NCI-H774 (cell line): ENCODE measurements around the gene ADD1.

Experiments
- DNase-seq: peaks from one replicate; lab custom pipeline; 2025; lab: John Stamatoyannopoulos, UW

The ADD1 gene

DNA sequence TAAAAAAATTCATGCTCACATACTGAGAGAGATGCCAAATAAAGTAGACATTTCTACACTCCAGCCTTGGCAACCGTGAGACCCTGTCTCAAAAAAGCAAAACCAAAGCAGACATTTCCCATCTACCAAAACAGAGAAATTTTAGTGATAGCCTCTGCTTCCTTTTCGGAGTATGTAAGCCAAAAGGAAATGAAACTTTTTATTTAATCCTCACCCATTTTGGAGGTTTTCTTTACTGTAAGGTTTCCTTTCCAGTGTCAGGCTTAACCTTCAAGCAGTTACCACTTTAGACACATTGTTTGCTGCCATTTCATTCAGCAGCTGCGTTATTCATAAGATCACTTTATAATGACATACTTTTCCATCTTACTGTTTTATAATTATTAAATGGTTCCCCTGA is 15.9 kb downstream of the ADD1 start:
- no peak for DNase-seq

DNA sequence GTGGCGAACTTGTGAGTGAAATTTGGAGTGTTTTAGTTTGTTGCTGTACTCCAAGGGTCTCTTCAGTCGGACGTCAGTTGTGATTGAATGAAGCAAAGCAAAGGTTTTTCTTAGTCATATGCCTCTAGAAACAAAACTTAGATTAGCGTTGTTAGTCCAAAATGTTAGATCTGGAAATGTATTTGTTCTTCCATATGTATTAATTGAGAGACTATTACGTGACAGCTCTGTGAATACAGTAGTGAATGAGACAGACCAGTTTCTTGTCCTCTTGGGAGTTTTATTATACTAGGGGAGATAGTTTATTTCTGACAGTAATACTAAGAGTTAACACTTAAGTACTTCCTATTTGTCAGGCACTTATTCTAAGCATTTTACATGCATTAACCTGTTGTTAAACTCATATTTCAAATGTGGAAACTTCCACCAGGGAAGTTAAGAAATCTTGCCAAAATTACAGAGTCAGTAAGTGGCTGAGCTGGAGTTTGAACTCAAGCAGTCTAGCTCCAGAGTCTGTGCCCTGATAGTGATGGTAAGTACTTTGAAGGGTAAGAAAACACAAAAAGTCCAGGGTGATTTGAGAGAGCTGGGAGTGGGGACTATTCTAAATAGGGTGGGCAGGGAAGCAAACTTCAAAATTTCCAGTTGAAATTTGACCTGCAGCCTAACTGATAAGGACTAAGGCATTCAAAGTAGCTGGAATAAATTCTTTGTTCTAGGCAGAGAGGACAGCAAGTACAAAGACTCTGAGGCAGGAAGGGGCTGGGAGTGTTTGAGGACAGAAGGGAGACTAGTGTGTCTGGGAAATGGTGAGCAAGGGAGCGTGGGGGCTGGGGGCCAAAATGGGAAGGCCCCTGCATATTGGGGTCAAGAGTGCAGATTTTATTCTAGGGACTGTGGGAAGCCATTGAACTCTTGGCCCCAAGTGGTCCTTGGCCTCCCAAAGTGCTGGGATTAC is 17.0 kb downstream of the ADD1 start:
- no peak for DNase-seq

- DNase-seq, result no peak
These were observed 18.2 kb downstream of the ADD1 start for GRCh38 chr4:2861631-2862436.

DNA sequence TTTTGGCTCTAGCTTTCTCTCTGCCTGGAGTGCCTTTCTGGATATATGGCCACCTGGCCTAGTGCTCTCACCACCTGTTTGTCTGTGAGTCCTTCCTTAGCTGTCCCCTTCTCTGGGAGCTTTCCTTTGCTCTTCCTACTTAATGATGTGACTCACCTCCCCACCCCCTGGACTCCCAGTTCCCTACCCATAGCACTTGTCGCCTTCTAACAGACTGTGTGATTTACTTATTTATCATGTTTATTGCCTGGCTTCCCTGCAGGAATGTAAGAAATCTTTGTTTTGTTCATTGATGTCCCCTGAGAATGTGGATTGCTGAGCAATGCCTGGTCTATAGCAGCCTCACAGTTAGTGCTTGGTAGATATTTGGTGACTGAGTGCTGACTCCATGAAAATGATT is 18.9 kb downstream of the ADD1 start:
- no peak for DNase-seq

GRCh38 chr4:2863649-2864048 is 20.0 kb downstream of the ADD1 start:
- DNase-seq, result no peak

DNA sequence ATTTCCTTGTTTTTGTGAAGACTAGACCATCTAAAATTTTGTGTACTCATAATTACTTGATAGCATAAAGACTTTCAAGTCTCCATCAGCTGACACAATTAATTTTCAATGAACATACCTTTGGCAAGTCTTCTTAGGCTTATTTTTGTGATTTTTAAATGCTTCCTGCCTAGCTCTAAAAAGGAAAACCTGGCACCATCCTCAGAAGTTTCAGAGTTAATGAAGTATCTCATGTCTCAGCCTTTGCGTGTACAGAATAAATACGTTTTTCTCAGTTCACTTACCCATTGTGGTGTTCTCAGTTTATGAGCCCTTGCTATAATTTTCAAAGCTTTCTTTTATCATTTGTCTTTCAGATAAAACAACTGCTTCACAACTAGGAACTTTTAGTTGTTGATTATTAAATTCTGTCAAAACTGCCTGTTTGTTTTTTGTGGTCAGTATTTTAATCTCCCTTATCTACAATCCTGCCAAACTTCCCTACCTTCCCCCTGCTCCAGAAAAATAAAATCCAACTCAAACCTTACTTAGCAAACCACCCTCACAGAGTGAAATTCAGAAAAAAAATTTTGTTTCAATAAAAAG is 21.6 kb downstream of the ADD1 start:
- DNase-seq, result no peak

DNA sequence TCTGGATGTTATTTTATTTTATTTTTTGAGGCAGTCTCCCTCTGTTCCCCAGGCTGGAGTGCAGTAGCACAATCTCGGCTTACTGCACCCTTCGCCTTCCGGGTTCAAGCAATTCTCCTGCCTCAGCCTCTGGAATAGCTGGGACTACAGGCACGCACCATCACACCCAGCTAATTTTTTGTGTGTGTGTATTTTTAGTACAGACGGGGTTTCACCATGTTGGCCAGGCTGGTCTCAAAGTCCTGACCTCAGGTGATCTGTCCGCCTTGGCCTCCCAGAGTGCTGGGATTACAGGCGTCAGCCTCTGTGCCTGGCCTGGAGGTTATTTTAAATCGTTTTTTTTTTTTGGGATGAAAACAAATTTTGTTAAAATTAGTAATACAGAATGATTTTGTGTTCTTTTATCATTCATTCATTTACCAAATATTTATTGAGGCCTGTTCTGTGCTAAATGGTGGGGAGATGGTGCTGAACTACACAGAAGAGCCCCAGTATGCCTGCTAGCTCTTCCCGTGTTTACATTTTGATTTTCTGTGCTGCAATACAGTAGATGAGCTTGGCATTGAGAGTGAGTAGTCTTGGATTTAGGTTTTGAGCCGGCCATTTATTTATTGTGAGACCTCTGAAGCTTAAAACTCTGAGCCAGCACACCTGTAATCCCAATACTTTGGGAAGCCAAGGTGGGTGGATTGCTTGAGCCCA is 22.7 kb downstream of the ADD1 start:
- DNase-seq, result no peak

GRCh38 chr4:2866891-2867290 is 23.2 kb downstream of the ADD1 start:
- no peak for DNase-seq

DNA sequence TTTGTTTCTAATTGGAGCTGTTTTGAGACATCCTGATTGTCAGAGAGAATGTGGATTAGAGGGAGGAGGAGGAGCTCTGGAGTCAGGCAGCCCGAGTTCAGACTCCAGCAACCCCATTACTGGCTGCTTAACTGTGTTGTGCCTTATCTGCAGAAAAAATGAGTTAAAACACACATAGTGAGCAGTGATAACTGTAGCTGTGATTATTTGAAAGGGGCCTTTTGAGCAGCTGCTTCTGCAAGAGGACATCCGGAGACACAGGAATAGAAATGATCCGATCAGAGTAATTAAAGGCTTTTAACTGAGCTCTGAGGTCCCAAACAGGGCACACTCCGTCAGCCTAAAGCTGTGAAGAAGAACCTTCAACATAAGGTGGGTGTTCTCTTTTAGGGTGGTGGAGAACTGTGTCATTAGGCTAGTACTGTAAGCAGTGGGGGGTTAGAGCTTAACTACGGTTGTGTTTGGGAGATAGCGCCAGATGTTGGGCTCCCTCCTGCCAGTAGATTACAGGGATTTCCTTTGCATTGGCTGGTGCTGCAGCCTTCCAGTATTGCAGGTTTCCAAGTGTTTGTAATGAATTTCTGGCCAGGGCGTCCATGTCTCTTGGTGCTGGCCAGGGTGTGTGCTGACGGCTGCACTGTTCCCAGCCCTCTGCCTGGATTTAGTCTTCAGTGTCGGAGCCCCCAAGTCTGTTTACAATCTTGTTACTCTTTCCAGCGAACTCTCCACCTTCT is 24.3 kb downstream of the ADD1 start:
- no peak for DNase-seq

GRCh38 chr4:2868877-2869487 is 25.3 kb downstream of the ADD1 start:
- no peak for DNase-seq

GRCh38 chr4:2869659-2870058 is 26.0 kb downstream of the ADD1 start:
- DNase-seq, result no peak

GRCh38 chr4:2870082-2870481 is 26.4 kb downstream of the ADD1 start:
- DNase-seq, result no peak

- no peak for DNase-seq
These were observed 27.8 kb downstream of the ADD1 start for GRCh38 chr4:2871466-2871865.

DNA sequence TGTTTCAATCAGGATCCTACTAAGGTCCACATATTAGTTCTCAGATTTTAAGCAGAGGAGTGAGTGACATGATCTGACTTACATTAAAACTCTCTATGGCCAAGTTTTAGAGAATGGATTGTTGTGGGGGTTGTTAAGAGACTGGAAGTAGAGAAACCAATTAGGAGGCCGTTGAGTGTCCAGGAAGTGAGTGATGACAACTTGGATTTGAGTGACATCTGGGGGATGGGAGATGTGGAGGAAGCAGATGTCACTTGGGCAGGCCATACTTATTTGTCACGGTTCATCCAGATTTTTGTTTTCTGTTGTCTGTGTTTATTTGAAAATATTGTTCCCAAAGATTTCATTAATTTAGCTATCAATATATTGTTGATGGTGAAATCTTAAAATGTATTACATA is 28.3 kb downstream of the ADD1 start:
- DNase-seq, result no peak

DNA sequence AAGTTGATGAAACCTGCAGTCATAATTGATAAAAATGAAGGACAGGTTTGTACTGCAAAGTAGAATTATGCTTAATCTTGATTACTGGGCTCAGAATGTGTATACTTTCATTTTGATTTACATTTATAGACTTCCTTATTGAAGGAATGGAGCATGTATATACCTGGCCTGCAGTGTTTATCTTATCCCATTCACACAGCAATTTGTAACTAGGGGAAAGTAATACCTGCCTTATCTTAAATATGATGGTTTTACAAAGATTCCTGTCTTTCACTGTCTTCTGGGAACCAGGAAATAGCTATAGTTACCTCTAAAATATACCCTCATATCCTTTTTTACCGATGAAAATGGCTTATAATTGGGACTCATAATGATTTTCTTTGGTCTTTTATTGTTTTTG is 29.7 kb downstream of the ADD1 start:
- no peak for DNase-seq

DNA sequence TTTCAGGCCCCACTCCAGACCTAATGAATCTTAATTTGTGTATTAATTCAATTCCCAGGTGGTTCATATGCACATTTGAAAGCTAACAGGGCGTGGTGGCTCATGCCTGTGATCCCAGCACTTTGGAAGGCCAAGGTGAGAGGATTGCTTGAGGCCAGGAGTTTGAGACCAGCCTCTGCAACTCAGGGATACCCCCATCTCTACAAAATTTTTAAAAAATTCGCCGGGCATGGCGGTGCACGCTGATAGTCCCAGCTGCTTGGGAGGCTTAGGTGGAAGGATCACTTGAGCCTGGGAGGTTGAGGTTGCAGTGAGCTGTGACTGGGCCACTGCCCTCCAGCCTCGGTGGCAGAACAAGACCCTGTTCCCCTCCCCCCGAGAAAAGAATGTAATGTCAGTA is 31.2 kb downstream of the ADD1 start:
- DNase-seq, result no peak

GRCh38 chr4:2875556-2875955 is 31.9 kb downstream of the ADD1 start:
- DNase-seq, result no peak

GRCh38 chr4:2878346-2878745 is 34.7 kb downstream of the ADD1 start:
- no peak for DNase-seq

GRCh38 chr4:2879026-2879425 is 35.4 kb downstream of the ADD1 start:
- DNase-seq, result no peak

DNA sequence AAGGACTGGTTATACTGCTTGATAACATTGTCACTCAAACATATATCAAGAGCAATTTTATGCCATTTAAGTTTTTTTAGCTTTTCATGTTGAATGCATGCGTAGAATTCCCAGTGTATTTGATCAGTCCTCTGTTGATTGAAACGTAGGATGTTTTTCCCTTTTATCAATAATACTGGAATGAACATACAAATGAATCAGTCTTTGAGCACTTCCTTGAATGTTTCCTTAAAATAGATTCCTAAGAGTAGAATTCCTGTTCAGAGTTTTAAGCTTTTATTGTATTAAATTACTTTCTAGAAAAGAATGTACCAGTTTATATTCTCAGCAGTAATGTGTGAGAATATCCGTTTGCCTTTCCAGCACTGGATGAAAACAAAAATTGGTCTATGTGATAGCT is 37.8 kb downstream of the ADD1 start:
- DNase-seq, result no peak

DNA sequence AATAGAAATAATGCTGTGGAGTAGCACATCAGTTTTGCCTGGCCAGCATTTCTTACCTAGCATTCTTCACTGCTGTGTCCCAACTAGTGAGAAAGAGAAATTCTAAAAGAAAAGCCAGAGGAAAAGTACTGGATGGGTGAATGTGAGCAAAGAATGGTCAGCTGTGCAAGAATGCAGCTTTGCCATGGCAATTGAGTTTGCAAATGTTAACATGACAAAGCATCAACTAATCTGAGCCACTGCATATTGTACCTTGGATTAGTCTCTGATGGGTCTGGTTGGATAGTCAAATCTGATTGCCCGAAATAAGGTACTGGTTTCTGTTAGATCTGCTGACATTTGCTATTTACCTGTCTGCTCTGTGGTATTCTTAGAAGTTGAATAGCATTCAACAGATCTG is 38.7 kb downstream of the ADD1 start:
- no peak for DNase-seq
